NCI-H1436 treated with DMSO at 0.1 percent for 48 hours (cell line): ENCODE results near the gene JAG1.

ENCODE experiments used
- DNase-seq: peaks from one replicate; lab custom pipeline; 2025; lab: John Stamatoyannopoulos, UW

JAG1 gene

DNA sequence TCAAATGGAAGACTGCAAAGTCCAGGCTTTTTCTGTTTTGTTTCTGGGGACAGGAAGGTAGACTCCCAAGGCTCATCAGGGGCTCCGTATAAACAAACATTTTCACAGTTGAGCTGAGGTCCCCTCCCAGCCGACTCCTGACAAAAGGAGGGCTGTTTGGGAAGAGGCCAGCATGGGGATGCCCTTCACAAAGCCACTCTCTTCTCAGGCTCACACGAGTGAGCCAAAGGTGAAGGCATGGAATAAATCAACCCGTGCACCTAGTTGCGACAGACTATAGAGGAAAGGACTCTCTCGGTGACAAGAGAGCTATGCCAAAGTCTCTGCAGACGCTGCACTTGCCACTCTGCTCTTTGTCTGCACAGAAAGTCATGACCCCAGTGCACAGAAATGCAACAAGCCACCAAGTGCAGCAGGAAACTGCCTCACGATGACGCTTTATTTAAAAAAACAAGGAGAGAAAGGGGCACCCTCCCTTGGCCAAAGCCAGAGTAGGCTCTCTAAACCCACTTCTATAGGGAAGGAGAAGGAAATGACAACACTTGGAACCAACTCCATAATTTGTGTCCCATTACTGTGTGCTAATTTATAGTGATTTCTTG is 21.0 kb downstream of the JAG1 start:
- no peak for DNase-seq

DNA sequence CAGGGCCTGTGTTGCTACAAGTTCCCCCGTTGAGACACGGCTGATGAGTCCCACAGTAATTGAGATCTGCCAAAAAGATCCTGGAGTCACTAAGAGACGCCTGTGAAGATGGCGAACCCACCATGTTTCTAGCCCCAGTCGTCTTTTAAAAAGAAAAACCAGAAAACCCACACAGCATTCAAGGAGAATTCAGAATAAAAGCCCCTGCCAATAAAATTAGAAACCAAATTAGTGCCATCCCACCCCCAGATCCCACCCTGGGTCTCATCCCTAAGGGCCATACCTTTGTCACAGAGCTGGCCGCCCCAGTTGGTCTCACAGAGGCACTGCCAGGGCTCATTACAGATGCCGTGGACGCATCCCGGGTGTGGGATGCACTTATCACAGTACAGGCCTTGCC is 21.6 kb downstream of the JAG1 start:
- no peak for DNase-seq

DNA sequence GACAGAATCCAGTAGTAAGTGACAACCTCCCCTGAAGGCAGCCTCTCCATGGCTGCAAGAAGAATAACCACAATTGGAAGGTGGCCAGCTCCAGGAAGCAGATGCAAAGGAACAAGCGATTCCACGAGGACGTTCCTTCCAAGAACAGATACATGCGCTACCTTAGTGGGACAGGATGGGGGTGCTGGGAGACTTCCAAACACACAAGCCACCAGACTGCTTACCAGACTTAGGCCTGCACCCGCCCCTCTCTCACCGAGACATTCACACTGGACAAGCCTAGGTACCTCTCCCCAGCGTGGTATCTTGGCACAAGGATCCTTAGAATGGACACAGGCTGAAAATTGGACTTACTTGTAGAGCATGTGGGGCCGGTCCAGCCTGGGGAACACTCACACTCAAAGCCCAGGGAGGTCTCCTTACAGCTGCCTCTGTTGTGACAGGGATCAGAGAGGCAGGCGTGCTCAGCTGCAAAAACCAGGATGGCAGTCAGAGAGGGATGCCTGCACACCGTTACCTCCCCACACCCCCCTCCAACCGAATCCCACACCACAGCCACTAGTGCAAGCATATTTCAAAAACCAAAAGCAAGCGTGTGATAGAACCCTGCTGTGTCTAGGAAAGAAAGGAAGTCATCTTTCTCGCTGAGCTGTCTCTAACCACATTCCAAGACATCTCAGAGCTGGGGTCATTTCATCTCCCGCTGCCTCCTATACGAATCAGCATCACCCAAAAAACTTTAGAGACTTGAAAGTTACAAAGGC is 22.4 kb downstream of the JAG1 start:
- DNase-seq: no peak

DNA sequence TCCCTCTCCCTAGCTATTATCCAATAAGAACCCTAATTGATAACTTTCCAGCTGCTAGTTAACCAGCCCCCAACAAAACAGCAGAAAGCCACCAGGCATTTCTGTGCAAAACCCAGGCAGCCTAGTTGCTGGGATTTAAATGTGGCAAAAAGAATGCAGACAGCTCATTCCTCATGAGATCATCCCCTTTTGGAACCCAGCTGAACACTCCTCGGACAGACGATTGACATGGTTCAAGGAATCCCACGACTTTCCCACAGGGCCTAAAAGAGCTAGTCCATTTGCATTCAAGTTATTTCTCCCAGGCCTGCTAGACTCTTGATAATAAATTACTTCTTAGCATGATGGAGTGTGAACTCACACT is 24.0 kb downstream of the JAG1 start:
- DNase-seq: no peak

DNA sequence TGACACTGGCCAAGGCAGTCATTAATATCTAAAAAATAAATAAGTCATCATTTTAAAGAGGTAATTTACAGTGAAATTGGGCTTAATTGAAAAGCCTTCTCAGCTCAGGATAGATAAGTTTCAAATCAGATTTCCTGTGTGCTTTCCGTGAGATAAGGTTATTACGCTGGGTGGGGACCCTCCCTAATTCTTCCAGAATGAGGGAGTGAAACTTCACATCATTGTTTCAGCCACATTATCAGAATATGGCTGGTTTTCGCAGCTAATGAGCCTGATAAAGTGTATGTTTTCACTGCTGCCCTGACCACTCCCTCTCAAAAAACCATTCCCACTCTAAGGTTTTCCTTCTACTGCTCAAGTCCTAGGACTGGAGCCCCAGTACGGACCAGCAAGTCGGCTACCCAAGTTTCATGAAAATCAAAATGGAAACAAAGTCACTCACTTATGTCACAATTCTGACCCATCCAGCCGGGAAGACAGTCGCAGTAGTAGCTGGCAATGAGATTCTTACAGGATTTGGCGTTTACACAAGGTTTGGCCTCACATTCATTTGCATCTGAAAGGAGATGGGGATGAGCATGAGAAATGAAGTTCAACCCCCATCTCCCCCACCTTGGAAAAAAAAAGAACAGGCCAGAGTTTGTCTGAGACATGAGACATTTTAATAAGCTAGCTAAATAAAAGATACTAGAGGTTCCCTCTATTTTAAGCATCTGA is 24.6 kb downstream of the JAG1 start:
- DNase-seq: no peak

DNA sequence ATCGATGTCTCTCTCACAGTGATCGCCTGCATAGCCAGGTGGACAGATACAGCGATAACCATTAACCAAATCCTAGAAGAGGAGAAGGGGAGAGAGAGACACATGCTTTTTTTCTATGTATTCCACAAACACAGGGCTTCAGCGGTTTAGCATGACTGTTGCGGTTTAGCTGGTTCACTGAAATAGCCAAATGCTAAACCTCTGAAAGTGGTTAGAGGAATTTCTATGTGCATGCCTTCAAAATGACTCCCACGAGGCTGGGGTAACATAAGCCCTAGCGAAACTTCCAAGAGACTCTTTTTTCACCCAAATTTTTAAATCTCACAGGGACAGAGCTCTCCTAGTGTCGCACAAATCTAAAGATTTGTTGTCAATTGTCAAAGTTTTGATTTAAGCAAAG is 25.1 kb downstream of the JAG1 start:
- no peak for DNase-seq

DNA sequence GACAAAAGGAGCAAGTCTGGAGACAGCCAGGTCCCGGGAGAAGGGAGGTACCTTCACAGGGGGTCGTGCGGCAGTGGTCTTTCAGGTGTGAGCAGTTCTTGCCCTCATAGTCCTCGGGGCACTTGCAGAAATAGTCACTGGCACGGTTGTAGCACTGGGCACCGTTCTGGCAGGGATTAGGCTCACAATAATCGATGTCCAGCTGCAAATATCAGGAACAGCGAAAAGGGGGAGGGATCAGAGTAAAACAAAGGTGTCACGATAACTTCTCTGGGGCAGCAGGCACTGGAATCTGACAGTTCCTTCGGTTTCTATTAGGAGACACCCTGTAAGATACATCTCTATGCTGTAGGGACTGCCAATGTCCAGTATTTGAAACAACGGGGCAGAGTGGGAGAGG is 25.9 kb downstream of the JAG1 start:
- DNase-seq: no peak

DNA sequence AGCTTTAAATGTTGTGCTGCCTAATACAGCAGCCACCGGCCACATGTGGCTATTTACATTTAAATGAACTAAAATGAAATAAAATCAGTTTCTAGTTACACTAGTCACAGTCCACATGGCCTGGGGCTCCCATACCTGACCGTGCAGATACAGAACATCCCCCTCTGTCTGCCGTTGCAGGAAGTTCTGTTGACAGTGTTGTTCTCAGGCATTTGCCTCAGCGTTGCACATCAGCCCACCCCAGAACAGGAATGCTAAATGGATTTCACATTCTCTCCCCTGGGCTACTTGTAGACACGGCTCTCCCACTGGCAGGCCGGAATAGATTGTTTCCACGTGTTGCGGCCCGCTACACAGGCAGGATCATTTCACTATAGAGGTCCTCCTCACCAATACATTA is 26.3 kb downstream of the JAG1 start:
- DNase-seq: no peak

DNA sequence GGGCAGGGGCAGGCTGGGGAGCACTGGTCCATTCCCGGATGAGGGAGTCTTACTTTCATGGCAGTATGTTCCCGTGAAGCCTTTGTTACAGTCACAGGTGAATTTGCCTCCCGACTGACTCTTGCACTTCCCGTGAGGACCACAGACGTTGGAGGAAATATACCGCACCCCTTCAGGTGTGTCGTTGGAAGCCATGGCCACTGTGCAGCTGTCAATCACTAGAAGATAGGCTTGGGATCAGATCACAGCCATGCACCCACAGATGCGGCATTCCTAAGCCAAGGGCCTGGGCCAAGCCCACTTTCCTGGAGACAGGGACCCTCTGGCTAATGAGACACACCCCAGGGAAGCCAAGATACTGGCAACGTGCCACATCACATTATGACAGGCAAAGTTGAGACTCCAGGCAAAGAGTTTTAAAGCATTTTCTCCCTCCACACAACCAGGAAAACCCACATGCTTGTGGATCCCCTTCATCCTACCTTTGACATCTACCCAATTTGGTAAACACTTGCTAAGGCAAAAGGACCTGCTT is 26.8 kb downstream of the JAG1 start:
- DNase-seq: no peak

DNA sequence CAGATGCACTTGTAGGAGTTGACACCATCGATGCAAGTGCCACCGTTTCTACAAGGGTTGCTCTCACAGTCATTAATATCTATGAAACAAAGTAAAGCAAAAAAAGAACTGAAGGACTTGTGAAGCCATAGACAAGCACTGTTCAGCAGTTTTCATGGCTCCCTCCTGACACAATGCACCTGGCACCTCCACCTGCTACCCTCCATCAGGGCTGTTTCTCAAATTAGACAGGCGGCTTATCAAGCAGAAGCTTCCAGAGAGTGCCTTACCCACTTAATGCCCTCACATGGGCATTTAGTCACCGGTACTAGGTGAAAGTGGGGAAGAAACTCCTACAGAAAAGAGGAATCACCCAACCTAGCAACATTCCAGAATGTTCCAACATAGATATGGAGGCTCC is 27.8 kb downstream of the JAG1 start:
- no peak for DNase-seq

DNA sequence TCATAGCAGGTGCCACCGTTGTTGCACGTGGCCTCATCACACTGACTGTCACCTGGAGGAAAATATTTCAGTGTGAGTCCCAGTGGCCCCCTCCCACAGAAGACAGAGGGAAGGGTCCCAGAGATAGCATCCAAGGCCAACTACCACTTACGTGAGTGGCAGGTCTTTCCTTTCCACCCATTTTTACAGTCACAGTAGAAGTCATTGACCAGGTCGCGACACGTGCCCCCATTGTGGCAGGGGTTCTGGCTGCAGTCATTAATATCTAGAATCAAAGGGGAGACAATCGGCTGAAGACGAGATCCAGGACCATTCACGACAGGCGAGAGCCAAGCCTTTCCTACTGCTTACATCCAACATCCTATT is 28.6 kb downstream of the JAG1 start:
- DNase-seq: no peak

DNA sequence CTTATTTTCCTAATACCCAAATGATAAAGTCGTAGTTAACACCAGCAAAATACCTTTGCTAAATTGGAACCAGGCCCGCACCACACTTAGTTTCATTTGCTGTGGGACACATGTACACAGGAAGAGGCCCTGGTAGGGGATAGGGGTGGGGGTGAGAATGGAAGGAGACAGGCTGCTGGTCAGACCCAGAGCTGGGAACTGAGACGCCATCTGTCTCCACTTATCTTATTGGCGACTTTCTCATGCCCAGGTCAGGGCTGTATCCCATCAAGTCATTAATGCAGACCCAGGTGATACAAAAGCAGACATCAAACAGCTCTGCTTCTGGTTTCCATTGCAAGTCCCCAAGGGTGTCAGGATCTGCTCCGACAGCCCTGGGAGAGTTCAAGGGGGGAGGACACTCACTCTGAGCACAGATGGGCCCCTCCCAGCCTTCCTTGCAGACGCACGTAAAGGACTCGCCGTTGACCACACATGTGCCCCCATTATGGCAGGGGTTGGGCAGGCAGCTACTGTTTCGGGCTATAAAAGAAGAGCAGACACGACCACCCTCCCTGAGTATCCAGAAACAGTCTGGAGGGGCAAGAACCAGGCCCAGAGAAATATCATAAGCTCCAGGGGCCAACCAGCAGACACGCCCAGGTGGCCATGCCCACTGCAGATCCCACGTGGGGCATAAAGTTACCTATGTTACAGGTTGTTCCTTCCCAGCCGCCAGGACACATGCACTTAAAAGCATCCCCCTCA is 29.2 kb downstream of the JAG1 start:
- DNase-seq: no peak

DNA sequence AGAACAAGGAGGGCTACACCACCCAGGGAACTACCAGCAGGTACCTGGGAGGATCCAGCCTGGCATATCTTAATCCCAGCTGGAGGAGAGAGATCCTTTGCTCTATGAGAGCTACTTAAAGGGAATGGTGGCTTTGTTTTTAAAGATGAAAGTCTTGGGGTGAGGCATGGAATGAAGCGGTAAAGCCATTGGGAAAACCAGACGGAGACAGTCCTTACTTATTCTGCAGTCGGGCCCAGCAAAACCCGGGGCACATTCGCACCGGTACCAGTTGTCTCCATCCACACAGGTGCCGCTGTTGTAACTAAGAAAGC is 30.3 kb downstream of the JAG1 start:
- DNase-seq: no peak

DNA sequence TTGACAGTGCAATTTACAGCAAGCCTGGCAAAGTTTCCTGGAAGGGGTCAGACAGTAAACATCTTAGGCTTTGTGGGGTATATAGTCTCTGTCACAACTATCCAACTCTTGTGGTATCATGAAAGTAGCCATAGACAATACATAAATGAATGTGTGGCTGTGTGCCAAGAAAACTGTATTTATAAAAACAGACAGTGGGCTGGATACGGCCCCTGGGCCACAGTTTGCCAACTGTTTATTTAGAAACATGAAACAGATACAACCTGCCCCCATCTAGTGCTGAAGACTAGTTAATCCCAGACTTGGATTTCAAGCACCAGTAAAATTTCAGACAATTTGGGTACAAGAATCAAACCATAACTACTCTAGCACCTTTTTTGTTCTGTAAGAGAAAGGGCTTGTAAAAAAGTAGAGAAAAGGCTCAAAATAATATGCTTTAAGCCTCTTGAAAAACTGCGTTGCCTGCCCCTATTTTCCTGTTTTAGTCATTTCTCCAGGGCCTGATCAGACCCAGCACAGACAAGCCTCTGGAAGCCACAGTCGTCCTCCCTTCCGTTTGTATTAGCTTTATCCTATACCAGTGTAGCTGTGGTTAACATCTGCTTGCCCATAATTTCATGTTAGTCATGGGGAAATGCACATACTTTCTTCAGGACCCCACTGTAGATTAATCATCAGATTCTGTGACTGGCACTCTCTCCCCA is 30.8 kb downstream of the JAG1 start:
- DNase-seq: no peak

DNA sequence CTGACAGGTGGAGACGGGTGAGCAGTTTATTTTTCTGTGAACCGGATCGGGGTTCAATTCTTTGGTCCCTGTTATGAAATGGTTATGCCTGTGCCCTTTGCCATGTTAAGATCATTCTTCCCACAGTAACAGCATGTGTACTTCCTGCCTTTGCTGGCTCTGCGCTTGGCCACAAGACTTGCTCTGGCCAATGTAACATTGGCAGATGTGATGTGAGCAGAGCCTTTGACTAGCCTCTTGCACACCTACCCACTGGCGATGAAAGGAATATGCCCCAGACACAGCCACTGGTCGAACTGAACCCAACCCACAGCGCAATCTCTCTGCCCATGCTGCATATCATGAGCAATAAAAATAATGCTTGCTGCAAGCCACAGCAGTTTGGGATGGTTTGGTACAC is 31.9 kb downstream of the JAG1 start:
- no peak for DNase-seq

DNA sequence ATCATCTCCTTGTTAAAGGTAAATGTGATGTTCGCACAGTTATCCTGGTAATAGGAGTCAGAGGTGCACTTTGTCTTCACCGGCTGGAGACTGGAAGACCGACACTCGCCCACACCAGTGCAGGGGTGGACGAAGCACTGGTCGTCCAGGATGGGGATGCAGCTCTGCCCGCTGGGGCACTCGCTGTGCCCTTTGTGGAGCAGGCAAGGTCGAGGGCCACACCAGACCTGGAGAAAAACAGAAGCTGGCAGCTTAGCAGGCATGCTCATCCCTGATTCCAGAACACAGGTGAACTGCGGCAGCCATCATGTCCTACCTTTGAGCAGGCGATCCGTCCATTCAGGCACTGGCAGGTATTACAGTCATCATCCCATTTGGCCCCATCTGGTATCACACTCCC is 32.3 kb downstream of the JAG1 start:
- DNase-seq: no peak

DNA sequence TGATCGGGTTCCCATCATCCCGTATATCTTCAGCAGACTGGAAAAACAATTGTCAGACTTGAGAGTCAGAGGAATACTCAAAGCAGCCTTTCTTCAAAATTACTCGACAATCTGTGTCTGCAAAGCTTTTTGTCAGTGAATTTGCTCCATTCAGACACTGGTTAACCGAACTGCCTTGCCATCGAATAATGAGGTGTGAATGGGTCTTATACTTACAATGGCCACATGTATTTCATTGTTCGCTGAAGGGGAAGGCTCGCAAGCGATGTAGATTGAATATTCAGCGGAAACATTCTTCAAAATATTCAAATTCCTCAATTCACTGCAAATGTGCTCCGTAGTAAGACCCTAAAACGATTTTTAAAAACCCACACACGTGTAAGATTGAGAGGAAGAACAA is 32.9 kb downstream of the JAG1 start:
- DNase-seq: no peak

DNA sequence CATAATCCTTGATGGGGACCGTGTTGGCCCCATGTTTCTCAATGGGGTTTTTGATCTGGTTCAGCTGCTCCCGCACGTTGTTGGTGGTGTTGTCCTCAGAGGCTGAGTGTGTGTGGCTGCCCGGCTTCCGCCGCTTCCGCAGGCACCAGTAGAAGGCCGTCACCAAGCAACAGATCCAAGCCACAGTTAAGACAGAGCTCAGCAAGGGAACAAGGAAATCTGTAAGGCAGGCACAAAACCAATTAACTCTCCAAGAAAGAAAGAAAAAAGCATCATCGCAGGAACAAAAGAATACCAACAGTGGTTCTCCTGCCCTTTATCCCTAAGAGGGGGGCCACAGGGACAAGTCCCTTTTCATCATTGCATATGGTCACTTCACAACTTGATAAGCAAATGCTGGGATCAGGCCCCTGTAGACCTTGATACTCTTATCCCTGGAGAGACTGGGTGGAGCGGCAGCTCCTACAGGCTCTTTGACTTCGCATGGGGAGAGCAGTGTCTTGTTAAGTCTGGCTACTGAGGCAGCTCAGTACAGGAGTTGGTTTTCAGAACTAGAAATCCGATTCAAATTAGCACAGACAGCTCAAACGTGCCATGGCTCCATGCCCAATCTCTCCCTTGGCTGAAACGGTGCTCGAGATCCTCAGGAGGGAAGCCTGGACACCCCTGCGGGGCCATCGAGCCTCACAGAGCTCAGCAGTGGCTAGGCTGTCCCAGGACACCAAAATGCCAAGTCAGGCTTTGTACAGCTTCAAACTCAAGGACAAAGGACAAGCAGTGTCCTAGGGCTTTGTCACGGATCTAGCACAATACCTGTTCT is 33.9 kb downstream of the JAG1 start:
- no peak for DNase-seq

DNA sequence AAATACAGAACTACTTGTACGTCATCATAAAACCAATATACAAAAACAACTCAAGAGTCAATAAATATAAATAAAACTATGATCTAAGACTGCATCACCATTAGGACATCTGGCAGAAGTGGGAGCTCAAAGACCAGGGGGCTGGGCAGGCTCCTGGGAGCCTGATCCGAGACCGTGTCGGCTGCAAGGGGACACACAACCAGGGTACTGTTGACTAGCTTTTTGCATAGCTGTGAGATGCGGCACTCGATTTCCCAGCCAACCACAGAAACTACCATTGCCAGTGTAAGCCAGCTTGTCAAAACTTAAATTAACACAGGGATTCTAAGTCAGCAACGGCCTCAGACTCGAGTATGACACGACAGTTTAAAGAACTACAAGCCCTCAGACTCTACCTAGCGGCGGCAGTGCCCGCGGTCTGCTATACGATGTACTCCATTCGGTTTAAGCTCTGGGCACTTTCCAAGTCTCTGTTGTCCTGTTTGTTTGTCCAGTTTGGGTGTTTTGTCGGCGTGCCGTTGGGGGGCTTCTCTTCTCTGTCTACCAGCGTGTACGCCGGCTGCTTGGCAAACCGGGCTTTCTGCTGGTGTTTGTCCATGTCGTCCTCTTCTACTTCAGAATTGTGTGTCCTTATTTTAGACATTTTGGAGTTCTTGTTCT is 34.6 kb downstream of the JAG1 start:
- no peak for DNase-seq

DNA sequence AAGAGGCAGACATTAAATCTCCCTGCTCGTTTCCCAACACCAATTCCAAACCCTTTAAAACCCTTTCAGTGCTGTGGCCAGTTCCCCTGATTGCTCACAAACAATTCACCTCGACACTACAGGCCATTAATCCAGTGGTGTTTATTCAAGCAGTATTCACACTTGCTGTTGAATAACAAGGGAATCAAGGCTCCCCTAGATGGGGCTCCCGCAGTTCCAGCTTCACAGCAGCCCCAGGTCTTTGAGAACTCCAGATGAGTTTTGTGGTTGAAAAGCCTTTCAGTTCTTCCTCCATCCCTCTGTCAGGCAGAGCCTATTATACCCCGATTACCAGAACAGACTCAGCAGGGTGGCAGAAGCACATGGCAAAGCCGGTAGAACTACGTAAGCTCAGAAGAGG is 36.2 kb downstream of the JAG1 start:
- no peak for DNase-seq
